Measurements from ENCODE around the gene LYL1.
"Not testable (repeated sequence)": the region's sequence is repeated elsewhere in the genome, so short reads cannot be mapped to it uniquely, and the experiment has no call there.

The LYL1 gene

DNA sequence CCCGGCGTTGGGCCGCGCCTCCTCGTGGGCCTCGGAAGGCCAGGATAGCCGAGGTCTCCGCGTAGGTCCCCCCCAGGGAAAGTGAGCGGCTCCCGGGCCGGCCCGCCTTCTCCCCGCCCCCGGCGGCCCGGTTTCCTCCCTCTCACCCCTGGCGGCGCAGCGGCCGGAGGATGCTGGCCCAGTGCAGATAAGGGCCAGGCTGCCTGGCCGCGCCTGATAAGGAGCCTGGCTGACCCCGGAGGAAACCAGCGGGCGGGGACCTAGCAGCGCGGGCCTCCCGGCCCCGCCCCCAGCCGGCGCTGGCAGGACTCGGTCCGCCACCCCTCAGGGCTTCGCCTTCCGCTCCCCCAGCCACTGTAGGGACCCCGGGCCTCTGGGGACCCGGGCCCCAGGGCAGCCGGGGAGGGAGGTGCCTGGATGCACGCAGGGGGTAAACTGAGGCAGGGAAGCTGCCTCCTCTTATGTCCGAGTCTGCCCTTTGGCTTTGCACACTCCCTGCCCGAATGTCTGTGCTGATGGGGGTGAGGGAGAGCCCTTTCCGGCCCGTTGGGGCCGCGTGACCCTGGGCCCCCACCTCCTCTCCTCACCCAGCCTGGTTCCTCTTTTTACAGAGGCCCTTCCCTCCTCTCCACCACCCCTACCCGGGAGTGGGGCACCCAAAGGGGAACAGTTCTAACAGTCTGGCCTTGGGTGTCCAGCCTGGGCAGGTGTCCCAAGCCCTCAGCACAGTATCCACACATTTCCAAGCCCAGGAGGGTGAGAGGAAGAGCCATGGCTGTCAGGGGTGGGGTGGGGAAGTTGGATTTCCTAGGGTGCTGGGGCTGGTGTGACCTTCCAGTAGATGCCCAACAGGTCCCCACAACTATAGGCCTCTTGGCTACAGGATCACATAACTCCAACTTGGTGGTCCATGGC is at the start of gene LYL1:
Gene LYL1 (minus strand): TSS at position 193 of the 915 bp plus-strand sequence. CDS start 1,687 bp downstream, outside the sequence.
- DNase-seq (ENCODE audit: low read depth): no peak

DNA sequence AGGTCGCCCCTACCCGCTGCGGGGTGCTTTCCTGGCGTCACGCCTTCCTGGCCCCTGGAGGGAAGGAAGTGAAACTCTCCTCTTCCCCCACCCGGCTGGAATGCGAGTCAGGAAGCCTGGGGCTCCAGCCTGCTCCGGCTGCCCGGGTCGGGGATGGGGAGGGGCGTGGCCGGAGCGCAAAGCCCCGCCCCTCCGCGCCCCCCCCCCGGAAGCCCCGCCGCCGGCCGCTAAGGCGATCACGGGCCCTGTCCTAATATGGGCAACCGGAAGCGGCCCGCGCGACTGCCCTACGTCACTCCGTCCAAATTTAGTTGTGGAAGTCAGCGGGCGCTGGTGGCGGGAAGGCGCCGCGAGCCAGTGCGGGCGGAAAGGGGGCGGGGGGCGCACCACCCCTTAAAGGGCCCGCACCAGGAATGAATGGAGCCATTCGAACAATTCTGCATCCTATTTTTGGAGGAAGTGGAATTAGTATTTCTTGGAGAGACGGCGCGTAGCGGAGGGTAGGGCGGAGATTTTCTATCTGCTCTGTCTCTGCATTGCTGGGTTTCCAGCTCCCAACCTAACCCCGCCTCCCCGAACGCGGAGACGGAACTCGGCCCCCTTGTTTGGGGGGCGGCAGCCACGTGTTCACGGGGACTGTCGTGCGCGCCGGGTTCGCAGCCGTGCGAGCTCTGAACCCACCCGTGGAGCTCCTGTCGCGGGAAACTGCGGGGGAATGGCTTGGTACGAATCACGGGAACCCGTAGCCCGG is 49.1 kb upstream of the LYL1 start:
- DNase-seq (ENCODE audit: low read depth): peak; percentile 94

DNA sequence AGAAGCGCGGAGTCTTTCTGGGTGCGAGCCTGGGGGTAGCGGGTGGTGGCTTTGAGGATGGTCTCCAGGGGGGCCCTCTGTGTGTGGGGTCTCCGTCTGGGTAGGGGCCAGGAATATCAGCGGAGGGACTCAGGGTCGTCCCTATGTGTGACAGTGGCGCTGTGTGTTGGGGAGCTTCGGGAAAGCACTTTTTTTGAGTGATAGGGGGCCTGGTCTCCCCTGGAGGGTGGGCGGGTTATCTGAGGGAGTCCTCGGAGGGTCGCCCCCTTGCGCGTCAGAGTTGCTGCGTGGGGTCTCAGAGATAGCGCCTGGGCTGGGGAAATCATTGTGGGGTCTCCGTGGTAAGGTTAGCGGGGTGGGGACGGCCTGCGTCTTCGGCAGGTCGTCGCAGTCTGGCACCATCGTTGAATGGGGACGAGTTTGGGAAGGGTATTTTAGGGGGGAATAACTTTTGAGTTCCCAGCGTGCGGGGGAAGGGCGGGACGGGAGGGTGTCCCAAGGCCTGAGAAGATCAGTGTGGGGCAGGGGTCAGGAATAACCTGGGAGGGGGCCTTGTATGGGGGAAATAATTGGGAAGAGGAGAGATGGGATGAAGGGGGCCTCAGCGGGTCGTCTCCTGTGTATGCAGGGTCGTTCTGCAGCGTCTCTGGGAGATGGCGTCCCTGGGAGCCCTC is 48.4 kb upstream of the LYL1 start:
- DNase-seq (ENCODE audit: low read depth): no peak

DNA sequence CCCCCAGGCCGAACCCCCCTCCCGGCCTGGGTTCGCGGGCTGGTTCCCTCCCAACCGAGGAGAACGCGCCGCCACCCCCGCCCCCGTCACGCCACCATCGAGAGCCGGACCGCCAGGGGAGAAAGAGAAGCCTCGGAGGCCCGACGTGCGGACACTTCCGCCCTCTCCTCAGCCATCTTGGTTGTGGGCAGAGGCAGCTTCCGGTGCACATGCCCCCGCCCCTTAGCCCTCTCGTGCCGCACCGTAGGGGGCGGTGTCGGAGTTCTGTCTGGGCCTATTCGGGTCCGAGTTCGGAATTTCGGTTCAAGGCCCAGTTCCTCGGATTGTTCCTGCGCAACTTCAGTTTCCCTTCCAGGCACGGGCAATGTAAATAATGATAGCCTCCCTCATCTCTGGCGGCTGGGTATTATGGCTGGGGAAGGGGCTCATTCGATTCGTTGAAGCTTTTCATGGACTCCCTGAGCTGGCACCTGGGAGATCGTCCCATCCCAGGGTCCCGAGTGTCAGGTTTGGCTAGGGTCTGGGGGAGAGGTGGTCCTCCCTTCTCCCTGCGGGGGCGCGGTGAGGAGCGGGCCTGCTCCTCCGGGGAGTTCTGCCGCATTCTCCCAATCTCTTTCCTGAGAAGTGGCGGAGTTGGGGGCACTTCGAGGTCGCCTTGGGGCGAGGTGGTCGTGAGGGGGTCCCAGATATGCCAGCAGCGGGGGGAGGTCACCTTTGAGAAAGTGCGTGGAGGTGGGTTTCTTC is 47.7 kb upstream of the LYL1 start, which contains the start of the genes IER2 and STX10:
Gene IER2 (plus strand): TSS at position 225 of the 744 bp plus-strand sequence. CDS start 2,776 bp downstream, outside the sequence.
Gene STX10 (minus strand): TSS at position 189 of the 744 bp plus-strand sequence. CDS start 202 bp downstream, outside the sequence.
- DNase-seq (ENCODE audit: low read depth): peak; percentile 90

DNA sequence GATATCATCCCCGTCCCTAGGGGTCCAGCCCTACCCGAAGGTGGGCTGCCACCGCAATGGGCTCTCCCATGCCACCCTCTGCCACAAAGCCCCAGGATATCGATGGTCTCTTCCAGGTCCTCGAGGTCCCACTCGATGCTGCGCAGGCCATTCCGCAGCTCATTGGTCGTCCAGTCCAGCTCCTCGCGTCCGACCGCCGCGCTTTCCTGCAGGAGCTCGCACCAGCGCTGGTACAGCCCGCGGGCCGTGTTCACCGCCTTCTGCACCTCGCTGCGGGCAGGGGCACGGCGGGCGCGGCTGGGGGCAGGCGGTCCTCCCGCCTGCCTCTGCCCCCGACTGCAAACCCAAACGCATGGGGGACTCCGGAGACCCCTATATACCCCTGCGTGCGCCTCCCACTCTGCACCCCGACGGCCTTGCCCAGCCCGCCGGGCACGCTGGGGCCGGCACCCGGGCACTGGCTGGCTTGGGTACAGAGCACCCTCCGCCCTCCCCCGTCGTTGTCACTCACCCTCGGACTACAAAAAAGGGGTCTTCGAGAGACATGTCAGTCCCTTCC is 47.0 kb upstream of the LYL1 start:
- DNase-seq (ENCODE audit: low read depth): no peak

DNA sequence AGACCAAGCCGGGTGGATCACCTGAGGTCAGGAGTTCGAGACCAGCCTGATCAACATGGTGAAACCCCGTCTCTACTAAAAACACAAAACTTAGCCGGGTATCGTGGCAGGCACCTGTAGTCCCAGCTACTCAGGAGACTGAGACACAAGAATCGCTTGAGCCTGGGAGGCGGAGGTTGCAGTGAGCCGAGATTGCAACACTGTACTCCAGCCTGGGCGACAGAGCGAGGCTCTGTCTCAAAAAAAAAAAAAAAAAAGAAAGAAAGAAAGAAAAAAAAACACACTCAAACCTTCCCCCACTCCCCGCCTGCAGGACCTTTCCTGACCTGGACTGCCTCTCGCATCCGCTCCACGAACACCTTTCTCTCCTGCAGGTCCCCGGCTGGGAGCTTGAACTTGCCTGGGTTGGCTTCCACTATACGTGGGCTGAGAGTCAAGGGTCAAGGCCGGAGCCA is 46.5 kb upstream of the LYL1 start:
- DNase-seq (ENCODE audit: low read depth): not testable (repeated sequence)

DNA sequence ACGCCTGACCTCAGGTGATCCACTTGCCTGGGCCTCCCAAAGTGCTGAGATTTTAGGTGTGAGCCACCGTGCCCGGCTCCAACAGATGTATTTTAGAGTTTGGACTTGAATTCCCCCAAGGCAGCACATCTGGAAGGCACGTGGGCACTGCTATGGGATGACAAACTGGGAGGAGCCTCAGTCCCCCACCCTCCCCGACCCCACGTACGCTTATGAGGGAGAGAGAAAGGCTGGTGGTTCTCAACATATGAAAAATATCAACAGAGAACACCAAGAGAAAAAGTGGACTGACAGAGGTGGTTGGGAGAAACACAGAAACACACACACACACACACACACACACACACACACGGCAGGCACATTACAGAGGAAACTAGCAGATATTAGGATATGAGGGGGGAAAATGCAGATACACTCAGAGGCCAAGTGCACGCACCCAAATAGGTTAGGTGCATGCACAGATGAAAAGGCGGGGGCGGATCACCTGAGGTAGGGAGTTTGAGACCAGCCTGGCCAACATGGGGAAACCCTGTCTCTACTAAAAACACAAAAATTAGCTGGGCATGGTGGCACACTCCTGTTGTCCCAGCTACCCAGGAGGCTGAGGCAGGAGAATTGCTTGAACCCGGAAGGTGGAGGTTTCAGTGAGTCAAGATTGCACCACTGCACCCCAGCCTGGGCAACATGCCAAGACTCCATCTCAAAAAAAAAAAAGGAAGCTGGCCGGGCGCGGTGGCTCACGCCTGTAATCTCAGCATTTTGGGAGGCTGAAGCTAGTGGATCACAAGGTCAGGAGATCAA is 44.3 kb upstream of the LYL1 start:
- no peak for DNase-seq (ENCODE audit: low read depth)

DNA sequence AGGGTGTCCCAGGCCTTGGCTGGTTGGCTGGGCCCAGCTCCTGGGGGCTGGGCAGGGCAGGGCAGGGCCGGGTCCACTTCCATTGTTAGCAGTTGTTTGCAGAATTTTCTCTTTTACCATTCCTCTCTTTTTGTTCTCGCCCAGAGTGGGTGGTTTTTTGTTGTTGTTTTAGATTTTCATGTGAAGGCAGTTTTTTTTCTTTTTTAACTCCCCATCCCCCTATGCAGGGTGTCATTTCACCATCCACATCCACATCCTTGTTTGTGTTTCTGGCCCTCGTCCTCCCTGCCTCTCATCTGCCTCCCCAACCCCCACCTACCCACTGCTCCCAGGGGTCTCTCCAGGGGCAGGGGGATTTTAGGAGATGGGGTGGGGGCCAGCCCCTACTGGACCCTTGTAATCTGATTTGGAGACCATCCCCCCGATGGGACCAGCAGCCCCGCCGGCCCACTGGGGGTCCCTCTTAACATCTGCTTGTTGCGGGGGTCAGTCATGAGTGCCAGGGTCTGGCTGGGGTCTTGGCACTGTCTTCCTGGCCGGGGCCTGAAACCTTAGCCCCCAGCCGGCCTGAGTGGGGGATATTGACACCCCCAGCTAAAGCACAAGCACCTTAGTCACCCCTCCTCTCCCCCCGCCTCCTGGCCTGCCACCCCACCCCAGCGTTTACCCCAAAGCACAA is 37.1 kb upstream of the LYL1 start:
- DNase-seq (ENCODE audit: low read depth): no peak

DNA sequence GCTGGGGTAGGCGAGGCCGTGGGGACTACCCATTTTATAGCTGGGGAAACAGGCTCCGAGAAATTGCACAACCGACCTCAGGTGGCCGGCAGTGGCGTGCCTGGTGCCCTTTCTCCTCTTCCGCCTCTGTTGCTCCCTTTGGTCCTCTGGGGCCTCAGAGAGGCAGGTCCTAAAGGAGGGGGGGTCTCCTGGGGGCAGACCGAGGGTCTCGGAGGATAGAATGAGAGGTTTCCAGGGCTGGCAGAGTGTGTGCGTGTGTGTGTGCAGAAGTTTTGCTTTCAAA is 36.2 kb upstream of the LYL1 start:
- DNase-seq (ENCODE audit: low read depth): no peak

DNA sequence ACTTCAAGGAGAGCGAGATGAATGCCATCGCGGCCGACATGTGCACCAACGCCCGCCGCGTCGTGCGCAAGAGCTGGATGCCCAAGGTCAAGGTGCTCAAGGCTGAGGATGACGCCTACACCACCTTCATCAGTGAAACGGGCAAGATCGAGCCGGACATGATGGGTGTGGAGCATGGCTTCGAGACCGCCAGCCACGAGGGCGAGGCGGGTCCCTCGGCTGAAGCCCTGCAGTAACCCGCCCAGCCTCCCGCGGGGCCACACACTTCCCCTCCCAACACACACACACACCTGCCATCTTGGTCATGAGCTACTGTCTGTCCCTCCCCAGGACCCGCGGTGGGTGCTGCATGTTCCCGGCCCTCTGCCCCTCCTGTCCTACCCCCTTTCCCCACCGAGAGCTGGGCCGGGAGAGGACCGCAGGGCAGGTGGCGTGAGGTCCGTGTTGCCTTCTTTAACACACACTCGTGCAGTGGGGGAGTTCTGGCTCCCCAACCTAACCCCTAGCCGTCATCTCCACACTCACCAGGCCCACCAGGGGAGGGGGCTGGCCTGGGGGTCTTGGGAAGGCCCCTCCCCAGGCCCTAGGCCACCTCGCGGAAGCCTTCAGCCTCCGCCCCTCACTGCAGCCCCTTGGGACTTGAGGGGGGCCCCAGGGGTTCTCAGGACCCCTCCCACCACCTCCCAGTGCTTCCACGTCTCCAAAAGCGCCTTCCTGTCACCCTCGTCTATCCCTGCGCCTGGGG is 35.7 kb upstream of the LYL1 start:
- DNase-seq (ENCODE audit: low read depth): no peak

DNA sequence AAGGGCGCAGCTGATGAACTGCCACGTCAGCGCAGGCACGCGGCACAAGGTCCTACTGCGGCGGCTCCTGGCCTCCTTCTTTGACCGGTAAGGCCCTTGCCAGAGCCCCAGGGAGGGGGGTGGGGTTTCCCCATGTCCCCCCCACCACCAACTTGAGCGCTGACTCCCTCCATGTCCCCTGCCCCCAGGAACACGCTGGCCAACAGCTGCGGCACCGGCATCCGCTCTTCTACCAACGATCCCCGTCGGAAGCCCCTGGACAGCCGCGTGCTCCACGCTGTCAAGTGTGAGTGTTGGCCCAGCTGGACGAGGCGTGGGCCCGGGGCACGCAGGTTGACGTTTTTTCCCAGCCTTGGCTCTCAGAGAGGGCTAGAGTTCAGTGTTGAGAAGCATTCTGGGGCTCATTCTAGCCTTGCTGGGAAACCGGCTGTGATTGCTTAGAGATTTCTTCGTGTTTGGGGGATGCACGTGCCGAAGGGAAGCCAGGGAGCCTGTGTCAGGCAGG is 34.7 kb upstream of the LYL1 start:
- no peak for DNase-seq (ENCODE audit: low read depth)

DNA sequence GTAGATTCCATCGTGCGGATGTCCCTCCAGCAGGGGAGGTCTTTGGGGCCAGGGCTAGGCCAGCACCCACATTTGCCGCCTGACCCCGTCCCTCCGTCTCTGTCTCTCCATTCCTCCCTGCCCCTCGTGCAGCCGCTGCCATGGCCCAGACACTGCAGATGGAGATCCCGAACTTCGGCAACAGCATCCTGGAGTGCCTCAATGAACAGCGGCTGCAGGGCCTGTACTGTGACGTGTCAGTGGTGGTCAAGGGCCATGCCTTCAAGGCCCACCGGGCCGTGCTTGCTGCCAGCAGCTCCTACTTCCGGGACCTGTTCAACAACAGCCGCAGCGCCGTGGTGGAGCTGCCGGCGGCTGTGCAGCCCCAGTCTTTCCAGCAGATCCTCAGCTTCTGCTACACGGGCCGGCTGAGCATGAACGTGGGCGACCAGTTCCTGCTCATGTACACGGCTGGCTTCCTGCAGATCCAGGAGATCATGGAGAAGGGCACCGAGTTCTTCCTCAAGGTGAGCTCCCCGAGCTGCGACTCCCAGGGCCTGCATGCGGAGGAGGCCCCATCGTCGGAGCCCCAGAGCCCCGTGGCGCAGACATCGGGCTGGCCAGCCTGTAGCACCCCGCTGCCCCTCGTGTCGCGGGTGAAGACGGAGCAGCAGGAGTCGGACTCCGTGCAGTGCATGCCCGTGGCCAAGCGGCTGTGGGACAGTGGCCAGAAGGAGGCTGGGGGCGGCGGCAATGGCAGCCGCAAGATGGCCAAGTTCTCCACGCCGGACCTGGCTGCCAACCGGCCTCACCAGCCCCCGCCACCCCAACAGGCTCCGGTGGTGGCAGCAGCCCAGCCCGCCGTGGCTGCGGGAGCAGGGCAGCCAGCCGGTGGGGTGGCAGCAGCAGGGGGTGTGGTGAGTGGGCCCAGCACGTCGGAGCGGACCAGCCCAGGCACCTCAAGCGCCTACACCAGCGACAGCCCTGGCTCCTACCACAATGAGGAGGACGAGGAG is 32.7 kb upstream of the LYL1 start:
- DNase-seq (ENCODE audit: low read depth): no peak

DNA sequence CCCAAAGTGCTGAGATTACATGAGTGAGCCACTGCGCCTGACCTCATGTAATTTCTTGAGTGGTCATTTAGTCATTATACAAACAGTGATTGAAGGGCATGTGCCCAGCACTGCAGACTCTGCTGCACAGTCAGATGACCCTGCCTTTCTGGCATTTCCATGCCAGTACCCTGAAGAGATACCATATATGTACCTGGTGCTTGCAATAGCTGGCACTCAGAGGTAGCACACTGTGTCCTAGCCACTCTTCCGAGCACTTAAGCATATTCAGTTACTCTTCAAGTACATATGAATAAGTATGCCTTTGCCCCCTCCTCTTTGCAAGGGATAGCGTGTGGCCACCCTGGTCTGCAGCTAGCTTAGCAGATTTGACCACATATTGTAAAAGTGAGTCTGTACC is 32.0 kb upstream of the LYL1 start:
- DNase-seq (ENCODE audit: low read depth): no peak

DNA sequence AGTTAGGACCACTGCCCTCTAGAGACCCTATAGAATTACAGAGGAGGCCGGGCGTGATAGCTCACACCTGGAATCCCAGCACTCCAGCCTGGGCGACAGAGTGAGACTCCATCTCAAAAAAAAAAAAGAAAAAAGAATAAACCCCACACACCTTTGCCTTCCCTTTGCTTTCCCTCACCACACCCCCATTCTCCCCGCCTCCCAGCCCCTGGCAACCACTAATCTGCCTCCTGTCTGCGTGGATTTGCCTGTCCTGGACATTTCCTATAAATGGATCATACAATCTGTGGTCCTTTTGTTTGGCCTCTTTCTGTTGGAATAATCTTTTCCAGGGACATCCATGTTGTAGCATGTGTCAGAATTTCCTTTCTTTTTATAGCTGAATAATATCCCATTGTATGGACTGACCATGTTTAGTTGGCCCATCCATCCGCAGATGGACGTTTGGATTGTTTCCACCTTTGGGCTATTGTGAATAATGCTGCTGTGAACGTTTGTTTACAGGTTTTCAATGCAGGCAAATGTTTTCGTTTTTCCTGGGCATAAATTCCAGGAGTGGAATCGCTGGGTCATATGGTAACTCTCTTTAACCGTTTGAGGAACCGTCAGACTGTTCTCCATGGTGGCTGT is 30.7 kb upstream of the LYL1 start:
- no peak for DNase-seq (ENCODE audit: low read depth)

DNA sequence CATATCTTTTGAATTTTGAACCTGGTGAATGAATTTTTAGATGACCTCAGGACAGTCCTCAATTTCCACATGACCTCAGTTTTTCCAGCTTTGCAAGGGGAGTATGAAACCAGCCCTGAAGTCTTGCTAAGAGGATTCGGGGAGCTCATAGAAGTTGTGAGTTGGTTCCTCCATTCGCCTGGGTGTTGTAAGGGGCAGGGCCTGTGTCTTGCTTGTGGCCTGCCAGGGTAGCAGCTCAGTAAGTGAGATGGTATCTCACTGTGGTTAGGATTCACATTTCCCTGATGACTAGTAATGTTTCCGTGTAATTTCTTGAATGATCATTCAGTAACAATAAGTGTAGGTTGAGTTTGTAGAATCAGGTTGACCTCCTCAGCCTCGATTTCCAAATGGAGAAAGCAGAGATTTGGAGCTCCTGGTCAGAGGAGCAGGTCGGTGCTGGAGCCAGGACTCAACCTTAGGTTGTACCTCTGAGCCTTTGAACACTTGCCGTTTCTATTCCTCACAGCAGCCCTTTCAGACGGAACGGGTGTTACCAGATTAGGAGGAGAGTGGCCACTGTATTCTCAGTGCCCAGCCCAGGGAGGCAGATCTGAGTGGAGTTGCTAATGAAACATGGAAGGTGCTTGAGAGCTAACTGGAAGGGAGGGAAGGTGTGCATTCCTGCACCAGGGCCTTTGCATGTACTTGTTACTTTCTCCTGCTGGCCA is 30.0 kb upstream of the LYL1 start:
- peak; percentile 65 for DNase-seq (ENCODE audit: low read depth)

DNA sequence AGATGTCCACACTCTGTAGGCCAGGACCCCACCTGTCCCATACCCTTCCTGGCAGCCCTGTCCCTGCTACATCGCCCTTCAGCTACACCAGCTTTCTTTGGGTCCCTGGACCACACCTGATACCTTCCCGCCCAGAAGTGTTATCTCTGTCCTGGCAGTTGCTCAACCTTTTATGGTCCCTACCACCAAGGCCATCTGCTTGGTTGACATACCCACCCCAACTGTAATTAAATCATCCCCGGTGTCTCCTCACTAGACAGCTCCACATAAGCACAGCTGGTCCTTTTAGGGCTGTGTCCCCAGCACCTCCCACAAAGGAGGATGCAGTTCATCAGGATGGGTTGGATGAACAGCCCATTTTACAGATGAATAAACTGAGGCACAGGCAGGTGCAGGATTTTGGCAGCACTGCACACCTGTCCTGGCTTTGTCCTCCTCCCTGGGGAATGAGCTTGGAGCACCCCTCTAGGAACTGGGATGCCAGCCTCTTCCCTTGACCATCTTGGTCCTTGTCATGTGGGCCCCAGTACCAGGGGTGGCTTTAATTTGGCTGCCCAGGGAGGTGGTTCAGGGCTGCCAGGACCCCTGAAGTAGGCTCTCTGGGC is 28.3 kb upstream of the LYL1 start:
- DNase-seq (ENCODE audit: low read depth): no peak
